GM19193 (cell line): ENCODE results near the gene UBC.

Experiments
- POLR2A ChIP-seq: IDR thresholded peaks from 4 replicates; pipeline ENCODE4 v1.6.1; 2011; ENCODE audit not compliant: insufficient read depth, insufficient read length; ENCODE audit errors: extremely low read depth

UBC gene

DNA sequence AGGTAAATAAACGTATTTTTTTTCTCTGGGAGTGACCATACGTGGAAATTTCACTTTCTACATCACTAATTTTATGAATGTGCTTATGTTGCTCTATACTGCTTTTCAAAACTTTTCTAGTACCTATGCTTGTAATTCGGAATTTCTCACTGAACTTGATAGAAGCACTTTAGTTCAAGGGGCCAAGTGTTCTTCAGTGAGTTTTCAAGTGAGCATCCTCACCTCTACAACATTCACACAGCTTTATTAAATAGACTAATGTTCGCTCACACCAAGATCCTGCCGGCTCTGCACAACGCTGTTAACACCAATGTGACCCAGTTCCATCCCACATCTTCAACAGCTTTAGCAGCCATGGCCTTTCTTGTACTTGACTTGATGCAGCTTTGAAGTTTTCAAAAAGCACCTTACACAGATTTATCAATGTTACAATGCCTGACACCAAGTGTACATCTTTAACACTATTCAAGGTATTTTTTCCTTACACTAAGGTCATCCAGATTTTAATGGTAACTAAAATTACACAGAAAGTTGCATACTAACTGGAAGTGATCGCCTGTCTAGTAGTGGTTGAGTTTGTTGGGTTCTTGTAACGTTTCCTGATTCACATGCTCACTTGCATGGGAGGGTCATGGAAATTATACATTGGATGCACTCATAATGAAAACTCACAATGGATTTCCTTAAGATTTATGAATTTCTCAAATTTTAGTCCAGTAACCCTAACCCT lies 4.5 kb downstream of the UBC start:
- peak; percentile 18 for TF ChIP-seq POLR2A

DNA sequence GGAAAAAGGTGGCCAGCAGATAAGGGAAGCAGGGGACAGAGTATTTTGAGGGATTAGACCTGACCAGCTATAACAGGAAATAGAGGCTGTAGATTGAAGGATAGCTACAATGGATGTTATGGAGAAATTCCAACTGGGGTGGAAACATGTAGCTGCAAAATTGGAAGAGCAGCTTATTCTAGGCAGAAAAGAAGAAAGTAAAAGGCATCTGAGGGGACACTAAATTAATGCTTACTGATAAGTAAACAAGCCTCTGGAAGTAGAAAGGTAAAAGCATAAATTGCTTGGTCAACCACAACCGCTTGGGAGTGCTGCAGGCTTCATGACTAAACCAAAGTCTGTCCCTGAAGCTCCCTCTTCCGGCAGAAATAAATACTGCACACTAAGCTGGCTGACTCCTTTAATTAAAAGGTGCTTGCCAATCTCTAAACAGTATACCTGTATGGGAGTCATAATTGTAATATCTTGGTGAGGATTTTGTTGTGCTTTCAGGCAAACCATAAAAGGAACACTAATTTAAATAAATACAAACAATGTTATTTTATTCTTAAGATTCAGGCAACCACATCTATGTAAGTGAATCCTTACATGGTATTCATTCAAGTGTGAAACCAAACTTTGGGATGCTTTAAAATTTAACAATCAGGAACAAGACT lies 7.7 kb downstream of the UBC start:
- TF ChIP-seq POLR2A, result no peak

DNA sequence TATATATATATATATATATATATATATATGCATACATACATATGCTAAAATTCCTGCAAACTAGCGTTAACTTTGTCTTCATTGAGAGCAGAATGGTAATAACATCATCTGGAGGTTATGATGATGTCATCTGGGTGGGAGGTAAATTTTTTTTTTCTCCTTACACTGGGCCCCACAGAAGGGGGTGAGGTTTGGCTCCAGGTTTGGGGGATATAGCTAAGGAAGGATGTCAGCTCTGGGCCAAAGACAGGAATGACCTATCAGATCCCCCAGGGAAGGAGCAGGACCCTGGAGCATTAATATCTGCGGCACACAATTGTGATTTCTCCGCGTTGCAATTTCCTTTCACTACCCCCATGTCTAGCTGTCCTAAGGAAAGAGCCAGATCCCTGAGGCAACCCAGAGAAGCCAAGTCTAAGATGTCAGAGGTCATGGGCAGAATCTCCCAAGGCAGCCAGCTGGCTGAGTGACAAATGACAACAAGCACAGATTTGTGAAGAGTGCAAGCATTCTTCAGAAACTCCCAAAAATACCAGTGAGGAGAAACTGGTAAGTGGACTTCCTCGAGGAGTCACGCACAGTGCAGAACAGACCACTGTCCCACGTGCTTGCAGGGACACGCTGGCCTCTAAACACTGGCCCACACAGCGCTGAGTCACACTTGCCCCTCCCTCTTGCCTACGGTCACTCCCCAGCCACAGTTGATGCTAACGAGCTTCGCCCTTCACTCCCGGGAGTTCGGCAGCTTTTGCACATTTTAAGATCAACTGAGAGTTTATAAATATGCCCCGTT lies 9.9 kb downstream of the UBC start:
- TF ChIP-seq POLR2A, result no peak

DNA sequence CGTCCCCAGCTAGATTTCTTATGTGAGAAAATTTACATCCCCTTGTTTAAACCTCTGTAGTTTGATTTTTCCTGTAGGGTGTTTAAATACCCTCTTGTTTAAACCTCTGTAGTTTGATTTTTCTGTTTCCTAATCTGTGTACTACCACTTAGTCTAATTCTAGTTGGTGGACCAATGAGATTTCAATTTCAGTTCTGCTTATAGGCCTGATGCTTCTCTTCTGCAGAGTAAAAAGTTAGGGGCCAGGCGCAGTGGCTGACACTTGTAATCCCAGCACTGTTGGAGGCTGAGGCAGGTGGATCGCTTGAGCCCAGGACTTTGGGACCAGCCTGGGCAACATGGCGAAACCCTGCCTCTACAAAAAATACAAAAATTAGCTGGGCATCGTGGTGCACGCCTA lies 11.5 kb downstream of the UBC start:
- TF ChIP-seq POLR2A, result no peak

DNA sequence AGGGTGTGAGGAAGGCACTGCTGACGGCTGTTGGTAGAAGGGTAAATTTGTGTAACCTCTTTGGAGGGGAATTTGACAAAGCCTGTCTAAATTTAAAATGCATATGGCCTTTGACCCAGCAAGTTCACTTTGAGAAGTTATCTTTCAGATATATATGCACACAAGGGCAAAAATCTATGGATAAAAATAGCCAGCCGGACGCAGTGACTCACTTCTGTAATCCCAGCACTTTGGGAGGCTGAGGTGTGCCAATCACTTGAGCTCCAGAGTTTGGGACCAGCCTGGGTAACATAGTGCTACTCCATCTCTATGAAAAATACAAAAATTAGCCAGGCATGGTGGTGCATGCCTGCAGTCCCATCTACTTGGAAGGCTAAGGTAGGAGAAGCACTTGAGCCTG lies 13.4 kb downstream of the UBC start:
- TF ChIP-seq POLR2A, result no peak

DNA sequence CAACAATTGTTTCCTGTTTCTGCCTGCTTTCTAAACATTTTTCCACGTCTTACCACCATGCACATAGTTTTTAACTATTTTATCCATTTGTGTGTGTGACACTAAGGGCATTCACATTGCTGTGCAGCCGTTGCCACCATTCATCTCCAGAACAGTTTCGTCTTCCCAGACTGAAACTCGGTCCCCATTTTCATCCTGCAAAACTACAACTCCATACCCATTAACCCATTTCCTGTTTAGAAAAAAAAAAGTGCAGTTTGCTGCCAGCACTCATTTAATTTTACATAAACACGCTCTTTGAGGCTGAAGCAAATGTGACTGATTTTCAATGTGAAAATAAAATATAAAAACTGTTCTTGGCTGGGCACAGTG lies 15.5 kb downstream of the UBC start:
- no peak for TF ChIP-seq POLR2A

DNA sequence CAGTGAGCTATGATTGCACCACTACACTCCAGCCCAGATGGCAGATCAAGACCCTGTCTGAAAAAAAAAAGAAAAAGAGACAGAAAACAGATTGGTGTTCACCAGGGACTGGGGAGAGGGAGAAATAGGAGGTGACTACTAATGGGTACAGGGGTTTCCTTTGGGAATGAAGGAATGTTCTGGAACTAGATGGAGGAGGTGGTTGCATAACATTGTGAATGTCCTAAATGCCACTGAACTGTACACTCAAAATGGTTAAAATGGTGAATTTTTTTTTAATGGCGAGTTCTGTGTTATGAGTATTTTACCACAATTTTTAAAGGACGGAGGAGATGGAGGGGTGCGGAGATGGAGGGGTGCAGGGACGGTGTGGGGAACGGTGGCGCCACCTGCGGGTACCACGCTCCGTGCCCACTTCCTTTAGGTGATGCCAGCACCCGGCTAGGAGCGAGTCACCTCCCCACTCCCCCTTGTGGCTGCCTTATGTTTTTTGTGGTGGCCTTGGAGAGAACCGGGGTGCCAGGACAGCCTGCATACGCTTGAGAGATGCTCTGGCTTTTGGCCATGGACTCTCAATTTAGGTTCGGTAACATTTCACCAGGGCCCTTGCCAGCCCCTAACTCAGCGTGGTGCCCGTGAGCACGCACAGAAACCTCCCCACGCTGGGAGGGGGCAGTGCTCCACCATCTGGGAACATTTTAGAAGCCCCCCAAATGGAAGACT lies 16.1 kb downstream of the UBC start:
- TF ChIP-seq POLR2A, result no peak

DNA sequence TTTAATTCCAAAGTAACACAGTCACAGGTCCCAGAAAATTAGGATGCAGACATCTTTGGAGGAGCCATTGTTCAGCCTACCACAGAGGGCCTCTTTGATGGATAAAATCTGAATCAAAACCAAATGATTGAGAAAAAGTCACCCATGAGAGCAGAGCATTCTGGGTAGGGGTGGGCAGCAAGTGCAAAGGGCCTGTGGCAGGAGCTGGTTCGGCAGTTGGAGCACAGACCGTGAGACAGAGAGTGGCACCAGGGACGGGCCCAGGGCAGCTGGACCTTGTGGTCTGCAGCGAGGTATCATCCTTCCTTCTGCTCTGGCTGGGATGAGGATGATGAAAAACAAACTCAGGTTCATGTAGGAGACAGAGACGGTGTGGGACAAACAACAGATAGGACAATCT lies 18.0 kb downstream of the UBC start:
- no peak for TF ChIP-seq POLR2A

DNA sequence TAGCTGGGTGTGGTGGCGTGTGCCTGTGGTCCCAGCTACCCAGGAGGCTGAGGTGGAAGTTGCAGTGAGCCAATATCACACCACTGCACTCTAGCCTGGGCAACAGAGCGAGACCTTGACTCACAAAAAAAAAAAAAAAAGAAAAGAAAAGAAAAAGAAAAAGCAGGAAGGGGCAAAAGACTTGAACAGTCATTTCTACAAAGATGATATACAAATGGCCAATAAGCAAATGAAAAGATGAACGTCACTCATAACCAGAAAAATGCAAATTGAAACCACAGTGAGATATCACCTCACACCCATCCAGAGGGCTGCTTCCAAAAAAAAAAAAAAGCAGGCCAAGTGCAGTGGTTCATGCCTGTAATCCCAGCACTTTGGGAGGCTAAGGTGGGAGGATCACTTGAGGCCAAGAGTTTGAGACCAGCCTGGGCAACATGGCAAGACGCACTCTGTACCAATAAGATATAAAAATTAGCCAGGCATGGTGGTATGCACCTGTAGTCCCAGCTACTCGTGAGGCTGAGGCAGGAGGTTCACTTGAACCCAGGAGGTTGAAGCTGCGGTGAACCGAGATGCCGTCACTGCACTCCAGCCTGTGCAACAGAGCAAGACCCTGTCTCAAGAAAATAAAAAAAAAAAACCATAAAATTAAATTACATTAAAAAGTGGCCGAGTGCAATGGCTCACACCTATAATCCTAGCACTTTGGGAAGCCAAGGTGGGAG lies 20.5 kb downstream of the UBC start:
- TF ChIP-seq POLR2A, result no peak

DNA sequence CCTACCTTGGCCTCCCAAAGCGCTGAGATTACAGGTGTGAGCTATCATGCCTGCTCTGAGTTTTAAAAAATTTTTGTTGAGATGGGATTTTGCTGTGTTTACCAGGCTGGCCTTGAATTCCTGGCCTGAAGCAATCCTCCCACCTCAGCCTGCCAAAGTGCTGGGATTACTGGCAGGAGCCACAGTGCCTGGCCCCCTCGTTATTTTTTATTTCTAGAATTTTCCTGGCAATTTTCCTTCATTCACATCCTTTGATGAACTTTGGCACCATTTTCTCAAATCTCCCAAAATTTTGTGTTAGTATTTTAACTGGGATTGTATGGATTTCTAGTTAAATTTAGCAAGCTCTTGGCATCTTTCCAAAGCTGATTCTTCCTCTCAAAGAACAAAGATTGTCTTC lies 26.2 kb downstream of the UBC start:
- no peak for TF ChIP-seq POLR2A

DNA sequence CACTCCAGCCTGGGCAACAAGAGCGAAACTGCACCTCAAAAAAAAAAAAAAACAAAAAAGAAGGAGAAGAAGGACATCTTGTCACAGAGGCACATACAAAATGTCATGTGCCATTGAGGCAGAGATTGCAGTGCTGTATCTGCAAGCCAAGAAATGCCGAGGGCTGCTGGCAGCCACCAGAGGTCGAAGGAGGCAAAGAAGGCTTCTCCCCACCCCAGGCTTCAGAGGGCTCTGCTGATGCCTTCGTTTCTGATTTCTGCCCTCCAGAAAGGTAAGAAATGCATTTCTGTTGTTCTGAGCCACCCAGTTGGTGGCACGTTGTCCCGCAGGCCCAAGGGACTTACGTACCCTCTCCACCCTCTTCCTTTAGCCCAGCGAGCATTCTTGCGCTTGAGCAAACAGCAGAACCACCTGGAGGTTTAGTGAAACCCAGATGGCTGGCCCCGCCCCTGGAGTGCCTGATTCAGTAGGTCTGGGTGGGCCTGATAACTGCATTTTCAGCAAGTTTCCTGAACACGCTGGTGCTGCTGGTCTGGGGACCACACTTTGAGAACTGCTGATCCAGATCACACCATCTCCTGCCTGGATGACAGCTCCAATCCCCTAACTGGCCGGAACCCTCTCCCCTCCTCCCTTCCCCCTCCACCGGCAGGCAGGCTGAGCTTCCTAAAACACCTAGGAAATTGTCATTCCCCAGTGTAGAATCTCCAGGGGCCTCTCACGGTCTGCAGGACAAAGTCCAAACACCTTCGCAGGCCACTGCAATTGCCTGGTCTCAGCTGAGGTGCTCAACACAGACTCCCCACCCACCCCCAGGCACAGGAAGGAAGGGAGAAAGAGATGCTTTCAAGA lies 29.6 kb downstream of the UBC start:
- TF ChIP-seq POLR2A, result peak; percentile 49

DNA sequence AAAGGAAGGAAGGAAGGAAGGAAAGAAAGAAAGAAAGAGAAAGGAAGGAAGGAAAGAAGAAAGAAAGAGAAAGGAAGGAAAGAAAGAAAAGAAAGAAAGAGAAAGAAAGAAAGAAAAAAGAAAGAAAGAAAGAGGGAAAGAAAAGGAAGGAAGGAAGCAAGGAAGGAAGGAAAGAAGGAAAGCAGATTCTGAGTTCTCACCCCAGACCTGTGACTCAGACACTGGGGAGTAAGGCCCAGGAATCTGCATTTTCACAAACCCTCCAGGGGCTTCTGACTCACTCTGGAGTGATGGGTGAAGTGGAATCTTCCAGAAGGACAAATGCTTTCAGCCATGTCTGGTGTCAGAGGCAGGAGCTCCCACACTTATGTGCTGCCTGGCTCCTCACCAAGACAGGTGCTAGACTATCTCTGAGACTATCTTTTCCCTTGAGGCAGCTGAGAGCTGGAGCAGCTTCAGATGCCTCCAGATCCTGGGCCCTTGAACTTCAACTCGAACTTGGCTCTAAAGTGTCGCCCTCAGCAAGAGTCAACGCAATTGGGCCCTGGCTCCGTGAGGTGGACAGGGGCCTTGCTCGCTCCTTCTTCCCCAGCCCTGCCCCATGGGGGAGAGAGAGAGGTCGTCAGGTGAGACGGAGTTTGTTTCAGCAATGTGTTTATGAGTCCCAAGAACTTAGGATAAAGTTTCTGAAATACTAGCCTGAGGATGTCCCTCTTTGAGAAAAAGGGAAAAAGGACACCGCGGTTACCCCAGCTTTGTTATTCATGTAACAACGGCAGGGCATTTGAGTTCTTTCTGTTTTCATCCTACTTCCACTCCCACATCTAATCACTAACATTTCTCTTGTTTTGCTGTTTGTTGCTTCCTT lies 31.0 kb downstream of the UBC start:
- no peak for TF ChIP-seq POLR2A

DNA sequence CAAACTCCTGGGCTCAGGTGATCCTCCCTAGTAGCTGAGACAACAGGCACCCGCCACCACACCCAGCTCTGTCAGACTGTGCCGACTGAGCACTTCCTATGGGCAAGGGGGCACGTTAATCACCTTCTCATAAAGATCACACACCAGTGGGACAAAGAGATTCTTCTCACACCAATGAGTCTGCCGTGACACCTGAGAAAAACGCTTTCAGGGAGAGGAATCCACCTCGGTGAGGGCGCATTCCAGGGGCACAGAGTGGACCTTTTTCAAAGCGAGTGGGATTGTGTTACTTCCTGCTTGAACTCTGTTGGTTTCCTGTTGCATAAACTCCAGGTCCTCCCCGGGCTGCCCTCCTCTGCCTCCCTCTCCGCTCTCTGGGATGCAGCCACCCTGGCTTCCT lies 33.3 kb downstream of the UBC start:
- no peak for TF ChIP-seq POLR2A
